HG03196 (cell line): Measurements from ENCODE around the gene DOK4.

Experiments used
- ATAC-seq: cut with Tn5 transposase; IDR thresholded peaks from one replicate; pipeline ENCODE4 v1.9.1; 2021; ENCODE audit not compliant: unreplicated experiment

DOK4 gene

DNA sequence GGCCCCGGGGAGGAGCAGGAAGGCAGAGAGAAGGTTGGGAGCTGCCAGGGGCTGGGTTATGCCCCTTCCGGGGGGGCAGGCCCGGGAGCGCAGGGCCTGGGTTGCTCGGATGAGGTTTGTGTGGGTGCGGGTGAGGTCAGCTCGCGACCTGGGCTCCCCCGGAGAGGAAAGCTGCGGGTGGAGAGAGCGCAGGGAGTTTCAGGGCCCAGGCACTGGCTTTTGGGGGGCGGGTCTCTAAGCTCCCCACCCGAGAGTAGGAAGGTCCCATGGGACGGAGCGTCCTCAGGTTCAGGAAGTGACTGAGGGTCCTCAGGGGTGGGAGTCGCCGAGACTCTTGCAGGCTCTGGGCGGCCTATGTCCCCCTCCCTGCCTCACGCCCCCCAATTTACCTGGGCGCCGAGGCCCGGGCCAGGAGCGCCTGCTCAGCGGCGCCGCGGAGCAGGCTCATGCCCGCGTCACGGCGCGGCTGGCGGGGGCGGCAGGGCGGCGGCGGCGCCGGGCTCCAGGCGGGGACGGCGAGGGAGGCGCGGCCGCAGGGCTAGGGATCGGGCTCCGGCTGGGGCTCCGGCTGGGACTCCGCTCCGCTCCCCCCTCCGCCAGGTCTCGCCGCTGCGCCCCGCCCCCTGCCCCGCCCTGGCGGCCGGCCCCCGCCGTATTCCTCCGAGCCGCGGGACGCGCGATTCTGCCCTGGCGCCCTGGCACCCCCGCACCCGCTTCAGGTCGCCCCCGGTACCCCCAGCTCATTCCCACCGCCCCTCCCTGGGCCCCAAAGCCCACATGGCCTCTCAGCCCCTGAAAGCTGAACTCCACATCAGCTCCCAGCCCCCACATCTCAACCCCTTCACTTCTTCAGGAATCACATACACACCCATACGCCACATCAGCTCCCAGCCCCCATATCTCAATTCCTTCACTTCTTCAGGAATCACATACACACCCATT is at the start of gene DOK4:
TSS of gene DOK4 (minus strand) at position 578 of the 942 bp plus-strand sequence. CDS start 6,986 bp downstream, outside the sequence.
- peak; percentile 75 for ATAC-seq

DNA sequence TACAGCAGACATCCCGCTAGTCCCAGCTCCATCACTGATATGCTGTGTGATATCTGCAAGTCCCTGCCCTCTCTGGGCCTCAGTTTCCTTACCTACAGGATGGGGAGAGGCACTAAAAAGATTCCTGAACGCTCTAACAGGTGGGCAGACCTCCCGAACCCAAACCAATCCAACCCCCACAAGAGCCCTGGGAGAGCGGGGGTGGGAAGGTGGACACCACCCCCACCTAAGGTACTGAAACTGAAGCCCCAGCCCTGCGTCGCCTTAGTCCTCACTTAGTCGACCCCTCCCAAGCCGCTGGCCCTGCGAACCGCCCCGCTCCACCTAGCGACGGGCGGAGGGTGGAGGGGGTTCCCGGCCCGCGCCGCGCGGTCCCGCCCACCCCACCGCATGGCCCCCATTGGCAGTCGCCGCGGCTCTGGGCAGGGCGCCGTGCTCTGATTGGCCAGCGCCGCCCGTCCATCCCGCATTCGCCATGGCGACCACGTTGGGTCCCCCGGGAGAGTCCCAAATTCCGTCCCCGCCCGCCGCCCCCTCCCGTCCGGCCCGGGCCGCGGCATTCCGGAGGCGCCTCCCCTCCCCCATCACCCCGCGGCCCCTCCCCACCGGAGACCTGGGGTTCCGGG is 49.5 kb upstream of the DOK4 start:
- peak; percentile 58 for ATAC-seq

DNA sequence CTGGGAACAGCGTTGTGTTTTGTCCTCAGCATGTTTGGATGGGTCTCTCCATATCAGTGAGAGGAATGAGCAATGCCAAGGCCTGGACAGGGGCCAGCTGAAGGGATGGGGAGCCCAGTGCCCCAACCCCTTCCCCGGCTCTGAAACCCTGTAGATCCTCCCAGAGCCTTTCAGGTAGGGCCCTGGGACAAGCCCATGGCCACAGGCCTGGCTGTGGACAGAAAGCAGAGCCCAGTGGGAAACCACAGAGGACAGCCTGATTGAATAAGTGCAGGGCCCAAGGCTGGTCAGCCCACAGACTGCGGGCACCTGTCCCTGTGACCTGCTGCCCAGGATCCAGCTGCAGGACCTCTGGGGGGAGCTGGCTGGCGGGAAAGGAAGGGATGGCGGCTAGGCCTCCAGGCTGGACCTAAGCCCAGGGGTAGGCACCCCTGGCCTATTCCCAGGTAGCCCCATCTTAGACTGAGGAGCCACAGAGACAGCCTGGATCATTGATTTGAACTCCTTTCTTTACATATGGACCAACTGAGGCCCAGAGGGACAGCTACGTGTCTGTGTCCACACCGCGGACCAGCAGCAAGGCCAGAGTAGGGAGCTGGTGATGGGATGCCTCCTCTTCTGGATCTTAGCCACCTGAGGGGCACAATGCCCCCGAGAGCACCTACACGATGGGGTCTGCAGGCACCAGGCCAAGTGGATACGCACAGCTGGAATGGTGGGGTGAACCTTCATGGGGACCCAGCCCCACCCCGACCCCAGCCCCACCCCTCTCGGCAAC is 48.8 kb upstream of the DOK4 start:
- ATAC-seq = no peak

DNA sequence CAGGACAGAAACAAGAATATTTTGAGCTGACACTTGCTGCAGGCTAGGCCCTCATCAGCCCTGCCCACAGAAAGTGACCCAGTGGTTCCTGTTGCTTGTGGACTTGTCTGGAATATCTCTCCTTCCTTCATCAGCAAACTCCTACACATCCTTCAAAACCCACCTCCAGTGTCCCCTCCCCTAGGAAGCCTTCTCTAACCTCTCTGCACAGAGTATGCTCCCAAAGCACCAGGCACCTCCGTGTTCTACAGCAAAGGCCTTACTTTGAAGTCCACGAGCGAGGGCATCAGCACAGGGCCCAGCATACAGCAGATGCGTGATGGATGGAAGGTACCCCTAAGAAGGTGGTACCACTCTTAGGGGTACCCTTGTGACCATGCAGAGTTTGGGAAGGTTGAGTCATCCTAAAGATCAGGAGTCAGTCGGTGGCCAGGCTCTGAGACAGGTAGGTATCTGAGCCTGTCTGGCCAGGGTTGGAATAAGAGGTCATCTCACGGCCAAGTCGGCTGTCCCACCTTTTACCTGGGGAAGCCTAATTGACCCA is 48.1 kb upstream of the DOK4 start:
- ATAC-seq = no peak

DNA sequence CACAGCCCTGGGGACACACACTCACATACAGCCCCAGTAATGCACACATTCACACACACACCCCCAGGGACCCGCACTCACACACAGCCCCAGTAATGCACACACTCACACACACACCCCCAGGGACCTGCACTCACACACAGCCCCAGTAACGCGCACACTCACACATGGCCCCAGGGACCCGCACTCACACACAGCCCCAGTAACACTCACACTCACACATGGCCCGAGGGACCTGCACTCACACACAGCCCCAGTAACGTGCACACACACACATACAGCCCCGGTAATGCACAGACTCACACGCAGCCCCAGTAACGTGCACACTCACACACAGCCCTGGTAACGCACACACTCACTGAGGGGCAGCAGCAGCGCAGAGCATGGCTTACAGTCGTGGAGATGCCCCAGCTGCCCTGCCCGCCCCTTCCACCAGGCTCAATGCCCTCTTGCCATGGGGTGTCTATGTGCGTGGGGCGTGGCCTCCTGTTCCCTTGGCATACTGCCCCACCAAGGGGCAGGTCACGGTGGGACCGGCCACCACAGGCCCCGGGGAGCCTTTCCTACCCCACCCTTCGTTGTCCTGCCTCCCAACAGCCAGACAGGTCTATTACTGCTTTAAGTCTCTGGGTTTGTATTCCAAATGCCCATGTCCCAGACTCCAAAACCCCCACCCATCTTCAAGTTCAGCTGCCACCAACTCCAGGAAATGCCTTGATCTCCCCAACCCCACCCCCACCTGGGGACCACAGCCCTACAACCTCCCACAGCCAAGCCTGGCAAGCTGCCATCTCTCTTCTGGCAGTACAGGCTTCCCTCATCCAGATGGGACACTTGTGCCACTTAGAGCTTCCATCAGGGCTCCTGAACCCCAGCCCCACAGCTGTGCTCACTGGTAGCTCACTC is 47.4 kb upstream of the DOK4 start:
- ATAC-seq = no peak

DNA sequence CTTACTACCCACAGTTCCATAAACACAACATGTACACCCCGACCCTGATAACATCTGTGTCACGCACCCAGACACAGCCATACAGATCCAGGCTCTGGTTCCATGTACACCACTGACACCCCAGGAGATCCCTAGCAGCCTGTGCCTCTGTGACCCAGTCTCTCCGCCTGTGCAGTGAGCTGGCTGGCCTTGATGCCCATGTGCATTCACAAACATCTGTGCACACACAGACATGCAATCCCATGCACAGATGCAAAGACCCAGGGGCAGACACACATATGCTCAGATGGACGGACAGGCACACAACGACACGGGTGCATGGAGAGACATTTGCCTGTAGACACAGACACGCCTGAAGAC is 46.0 kb upstream of the DOK4 start:
- no peak for ATAC-seq

DNA sequence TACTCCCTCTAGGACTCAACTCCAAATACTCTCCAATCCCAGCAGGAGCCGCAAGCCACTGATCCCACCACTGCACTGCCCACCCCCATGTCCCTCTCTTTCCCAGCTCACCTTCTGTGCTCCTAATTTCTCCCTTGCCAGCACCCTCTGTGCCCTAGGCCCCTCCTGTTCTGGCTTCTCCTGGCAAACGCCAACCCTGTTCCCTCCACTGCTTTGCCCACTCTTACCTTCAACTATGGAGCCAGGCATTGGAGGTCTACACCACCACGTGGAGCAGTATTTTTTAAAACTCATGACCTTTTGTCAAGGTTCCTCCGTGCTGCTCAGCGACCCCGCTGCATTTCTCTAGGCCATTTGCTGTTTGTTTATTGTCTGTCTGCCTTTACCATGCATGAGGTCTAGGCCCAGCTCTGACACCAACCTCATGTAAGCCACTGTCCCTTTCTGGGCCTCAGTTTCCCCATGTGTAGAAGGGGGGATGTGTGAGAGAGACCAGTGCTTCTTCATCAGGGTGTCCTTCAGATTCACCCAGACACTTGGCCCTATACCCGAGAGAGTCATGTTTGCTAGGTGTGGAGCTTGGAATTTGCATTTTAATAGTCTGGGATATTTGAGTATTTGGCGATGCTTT is 45.5 kb upstream of the DOK4 start:
- no peak for ATAC-seq

DNA sequence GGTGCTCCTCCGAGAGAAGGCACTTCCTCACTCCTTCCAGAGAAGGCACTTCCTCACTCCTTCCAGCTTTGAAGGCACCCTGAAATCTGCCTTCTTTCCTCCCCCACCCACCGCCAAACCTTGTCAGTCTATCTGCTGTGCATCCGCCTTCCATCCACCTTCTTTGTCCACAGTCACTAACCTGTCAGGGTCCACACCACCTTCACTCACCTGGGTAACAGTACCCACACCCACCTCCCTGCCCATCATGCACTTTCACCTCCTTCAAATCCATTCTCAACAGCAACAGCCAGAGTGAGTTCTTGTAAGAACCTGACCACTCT is 44.9 kb upstream of the DOK4 start:
- no peak for ATAC-seq

DNA sequence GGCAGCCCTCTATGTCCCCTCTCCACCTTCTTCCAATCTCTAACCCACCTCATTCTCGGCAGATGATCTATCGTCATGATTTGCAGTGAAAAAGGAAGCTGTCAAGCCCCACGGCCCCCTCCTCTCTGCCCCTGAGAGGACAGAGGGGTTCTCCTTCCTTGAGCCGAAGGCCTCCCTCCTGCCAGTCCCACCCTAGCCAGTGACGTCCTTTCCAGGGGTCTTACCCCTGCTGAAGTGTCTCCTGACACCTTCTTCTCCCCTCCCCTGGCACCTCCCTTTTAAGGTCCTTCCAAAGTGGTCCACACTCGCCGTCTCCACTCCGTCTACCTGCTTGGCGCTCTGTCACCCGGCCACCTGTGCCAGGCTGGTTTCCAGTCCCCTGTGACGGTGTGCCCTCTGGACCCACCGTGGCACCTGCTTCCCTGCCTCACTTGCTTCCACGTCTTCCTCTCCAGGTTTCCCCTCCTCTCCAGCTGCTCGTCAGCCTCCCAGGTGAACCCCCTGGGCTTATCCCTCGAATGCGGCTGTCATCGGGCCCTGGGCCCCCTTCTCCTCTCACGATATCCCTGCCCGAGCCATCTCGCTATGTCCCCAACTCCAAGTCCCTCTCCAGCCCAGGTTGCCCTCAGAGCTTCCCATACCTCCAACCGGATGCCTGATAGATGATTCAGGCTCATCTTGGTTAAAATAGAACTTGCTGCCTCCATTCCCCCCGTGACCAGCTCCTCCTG is 44.4 kb upstream of the DOK4 start:
- no peak for ATAC-seq

DNA sequence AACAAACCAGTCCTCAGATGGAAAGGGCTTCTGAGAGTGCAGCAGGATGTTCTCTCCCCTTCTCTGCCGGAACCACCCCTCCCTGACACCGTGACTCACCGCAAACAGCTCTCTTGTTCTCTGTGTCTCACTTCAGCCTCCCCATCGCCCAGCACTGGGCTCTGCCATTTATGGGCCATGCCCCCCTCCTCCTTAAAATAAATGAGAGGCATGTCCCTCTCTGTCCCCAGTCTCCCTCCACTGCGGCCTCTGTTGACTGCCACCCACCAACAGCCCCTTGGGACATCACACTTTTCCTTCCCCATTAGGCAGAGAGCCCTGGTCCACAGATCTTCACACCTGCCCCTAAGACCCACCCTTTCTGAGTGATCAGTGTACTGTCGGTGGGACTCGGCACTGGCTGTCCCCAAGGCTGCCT is 43.8 kb upstream of the DOK4 start:
- peak; percentile 57 for ATAC-seq

DNA sequence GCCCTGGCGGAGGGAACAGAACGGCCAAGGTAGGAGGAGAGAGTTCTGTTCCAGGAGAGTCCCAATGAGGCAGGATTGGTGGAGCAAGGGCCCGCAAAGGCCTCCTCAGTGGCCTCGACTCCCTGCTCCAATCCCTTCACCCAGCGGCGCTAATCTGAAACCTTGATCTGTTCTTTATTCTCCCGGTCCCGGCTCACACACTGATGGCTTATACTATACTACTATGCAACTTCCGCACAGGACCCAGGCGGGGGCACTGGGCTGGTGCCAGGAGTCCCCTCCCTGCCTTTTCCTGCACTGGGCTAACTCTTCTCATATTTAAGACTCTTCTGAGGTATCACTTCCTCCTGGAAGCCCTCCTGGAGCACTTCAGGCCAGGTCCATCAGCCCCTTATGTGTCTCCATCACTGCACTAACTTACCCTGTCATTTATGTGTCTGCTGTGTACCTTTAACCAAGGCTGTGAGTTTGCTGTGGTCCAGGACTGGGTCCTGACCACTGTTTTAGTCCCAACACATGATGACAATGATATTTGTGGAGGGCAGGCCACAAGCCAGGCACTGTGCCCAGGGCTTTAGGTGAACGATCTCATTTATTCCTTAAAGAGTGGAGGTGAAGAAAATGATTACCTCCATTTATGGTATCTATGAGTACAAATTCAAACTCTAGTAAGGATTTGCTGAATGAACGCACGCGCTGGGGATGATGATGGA is 43.3 kb upstream of the DOK4 start:
- no peak for ATAC-seq

DNA sequence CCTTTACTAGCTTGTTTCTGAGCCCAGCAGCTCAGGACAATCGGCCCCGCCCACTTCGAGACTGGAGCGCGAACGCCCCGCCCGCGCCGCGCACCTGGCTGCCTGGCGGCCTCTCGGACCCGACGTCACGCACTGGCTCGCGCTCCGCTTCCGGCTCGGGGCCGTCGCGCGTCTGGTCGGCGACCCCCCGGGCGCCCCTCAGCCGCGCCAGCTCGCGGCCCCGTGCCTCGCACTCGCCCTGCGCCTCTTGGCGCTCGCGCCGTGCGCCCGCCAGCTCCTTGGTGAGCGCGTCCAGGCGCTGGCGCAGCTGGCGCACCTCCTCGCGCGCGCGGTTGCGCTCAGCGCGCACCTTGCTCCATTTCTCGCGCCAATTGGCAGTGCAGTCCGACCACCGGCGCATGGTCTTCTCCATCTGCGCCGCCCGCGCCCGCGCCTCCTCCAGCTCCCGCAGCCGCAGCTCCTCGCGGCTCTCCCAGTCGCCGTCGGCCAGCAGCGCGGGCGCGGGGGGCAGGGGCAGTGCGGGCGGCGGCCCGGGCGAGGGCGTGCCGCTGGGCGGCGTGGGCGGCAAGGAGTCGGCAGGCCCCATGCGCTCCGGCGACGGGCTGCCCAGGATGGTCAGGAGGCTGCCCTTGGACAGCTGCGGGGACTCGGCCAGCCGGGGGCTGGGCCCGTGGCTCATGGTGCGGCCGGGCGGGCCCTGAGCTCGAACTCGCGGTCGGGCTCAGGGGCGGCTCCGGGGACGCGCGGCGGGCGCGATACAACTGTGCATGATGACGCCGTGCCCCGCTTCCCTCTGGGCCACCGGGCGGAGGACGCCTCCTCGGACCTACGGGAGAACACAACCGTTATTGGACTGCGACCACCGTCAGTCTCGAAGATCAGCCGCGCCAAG is 42.5 kb upstream of the DOK4 start:
- no peak for ATAC-seq

DNA sequence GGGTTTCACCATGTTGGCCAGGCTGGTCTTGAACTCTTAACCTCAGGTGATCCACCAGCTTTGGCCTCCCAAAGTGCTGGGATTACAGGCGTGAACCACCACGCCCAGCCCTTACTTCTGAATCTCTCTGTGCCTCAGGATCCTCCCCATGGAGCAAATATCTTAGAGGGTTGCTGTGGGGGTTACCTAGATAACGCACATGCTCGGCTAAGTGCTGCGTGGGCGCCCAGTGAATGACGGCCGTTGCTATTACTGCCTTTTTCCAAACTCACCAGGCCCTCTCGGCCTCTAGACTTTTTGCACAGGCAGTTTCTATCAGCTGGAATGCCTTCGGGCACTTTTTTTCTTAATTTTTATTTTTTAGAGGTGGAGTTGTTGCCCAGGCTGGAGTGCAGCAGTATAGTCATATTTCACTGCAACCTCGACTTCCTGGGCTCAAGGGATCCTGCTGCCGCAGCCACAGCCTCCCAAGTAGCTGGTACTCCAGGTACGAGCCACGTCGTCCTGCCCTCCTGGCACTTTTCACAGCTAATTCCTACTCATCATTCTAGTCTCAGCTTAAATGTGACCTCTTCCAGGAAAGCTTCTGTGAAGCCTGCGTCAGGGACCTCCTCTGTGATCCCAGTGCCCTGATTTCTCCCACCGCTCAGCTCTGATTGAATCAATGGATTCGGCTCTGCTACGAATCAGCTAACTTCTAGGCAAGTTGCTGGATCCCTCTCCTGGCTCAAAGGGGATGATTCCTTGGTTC is 41.5 kb upstream of the DOK4 start:
- no peak for ATAC-seq

DNA sequence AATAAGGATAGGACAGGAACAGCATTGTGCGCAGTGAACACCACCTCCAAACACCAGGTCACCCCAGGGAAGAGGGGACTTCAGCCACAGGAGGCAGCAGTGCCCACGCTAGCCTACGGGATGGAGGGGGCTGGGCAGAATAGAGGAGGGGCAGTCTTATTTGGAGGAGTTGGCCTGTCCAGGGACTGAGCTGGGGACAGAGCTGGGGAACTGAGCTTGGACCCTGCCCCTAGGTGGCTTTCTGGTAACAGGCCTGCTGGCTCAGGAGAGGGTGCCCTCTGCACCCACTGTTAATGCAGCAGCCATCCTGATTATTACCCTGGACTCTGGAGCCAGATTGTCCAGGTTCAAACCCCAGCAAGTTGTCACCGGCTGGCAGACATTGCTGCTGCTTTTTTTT is 40.7 kb upstream of the DOK4 start:
- no peak for ATAC-seq

DNA sequence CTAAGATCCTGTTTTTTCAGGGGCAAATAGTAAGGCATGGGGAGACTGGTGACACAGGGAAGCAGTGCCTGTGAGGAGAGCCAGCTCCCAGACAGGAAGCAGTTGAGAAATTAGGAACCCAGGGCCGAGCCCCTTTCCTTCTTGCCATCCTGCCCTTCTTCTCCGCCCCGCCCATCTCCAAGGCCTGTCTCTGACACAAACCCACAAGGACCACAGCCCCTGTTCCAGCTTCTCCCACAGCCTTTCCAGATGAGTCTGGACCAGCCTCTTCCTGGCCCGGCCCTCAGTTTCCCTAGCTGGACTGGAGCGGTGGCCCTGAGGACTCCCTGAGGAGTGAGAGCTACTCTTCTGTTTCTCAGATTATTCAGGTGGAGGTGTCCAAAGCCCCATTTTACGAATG is 40.2 kb upstream of the DOK4 start:
- no peak for ATAC-seq

DNA sequence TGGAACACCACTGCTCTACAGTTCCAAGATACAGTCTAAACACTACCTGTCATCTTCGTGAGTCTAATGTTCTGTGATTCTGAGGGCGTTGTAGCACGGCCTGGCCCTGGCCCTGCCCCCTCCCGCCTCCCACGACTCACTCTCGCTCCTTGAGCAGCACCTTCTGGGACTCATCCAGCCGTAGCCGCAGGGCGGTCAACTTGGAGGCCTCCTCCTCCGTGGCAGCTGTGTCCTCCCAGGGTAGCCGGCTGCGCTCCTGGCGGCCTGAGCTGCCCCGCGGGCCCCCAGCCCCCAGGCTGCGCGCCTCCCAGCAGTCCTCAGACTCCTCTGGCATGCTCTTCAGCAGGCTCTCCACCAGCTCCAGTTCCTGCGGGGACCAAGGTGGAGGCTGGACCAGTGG is 39.5 kb upstream of the DOK4 start:
- no peak for ATAC-seq

DNA sequence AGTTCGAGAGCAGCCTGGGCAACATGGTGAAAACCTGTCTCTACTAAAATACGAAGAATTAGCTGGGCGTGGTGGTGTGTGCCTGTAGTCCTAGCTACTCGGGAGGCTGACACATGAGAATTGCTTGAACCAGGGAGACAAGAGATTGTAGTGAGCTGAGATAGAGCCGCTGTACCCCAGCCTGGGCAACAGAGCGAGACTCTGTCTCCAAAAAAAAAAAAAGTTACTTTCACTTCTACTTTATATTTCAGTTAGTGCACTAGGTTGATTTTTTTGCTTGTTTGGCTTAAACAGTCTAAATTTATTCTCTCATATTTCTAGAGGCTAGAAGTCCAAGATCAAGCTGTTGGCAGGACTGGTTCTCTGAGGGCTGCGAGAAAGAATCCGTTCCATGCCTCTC is 36.7 kb upstream of the DOK4 start:
- ATAC-seq = no peak
